NCI-H1694 (cell line): ENCODE data around the gene FOXP3.

Experiments used
- DNase-seq: peaks from one replicate; lab custom pipeline; 2025; lab: John Stamatoyannopoulos, UW

The FOXP3 gene

DNA sequence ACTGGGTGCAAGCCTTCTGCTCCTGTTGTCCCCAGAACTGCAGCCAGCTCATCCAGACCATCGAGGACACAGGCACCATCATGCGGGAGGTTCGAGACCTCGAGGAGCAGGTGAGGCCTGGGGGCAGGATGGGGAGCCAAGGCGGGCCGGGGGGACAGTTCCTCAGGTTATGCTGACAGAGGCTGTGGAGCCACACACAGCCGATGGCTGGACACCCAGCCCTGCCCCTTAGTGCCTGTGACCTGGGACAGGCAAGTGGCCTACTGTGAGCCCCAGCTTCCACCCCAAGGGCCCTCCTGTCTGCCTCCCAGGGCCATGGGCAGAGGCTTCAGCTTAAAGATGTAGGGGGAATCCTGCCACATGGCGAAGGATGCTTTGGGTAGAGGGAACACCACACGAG, 14.9 kb downstream of the FOXP3 start:
- DNase-seq = no peak

- DNase-seq = no peak
Observed at GRCh38 chrX:49249071-49249470, 15.4 kb downstream of the FOXP3 start.

GRCh38 chrX:49247916-49248811, 16.3 kb downstream of the FOXP3 start:
- peak; percentile 15 for DNase-seq

- no peak for DNase-seq
Observed at GRCh38 chrX:49247346-49247745, 17.2 kb downstream of the FOXP3 start.

DNA sequence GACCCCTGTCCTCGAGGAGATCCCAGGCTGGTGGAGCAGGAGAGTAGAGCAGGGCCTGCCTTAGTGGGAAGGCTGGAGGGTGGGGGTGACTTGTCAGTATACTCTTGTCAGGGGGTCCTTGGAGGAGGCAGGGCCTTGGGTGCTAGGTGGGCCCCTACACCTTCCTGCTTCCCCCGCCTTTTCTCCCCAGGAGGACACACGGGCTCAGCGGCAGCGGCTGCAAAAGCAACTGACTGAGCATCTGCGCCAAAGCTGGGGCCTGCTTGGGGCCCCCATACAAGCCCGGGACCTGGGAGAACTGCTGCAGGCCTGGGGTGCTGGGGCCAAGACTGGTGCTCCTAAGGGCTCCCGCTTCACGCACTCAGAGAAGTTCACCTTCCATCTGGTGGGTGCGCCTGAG, 18.0 kb downstream of the FOXP3 start:
- DNase-seq = no peak

- DNase-seq = no peak
Observed at GRCh38 chrX:49244207-49244606, 20.3 kb downstream of the FOXP3 start.

DNA sequence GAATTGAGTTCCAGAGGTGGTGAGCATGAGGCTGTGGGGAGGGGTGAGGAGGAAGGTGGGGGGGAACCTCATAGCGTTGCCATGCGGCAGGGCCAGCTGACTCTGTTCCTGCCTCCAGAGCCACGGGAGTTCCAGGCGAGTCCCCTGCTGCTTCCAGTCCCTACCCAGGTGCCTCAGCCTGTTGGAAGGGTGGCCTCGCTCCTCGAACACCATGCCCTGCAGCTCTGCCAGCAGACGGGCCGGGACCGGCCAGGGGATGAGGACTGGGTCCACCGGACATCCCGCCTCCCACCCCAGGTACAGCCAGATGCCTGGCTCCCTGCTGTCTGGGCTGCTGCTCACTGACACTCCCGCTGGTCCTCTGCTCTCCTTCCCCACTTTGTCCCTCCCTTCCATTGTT, 21.3 kb downstream of the FOXP3 start:
- no peak for DNase-seq

DNA sequence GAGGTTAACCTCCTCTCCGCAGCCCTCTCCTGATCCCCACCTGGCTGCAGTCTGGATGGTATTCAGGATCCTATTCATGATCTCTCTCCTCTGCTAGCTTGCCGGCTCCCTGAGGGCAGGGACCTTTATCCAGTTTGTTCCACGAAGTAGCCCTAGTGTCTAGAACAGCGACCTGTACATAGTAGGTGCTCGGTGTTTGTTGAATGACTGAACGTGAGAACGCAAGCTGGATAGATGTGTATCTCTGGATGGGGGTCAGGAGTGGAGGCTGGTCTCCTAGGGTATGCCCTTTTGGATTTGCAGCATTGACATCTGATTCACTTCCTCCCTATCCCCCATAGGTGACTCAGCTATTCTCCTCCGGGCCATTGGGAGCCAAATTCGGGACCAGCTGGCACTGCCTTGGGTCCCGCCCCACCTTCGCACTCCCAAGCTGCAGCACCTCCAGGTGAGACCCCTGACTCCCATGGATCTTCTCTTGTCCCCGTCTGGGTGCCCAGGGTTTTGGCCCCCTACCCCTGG, 21.9 kb downstream of the FOXP3 start:
- DNase-seq = no peak

DNA sequence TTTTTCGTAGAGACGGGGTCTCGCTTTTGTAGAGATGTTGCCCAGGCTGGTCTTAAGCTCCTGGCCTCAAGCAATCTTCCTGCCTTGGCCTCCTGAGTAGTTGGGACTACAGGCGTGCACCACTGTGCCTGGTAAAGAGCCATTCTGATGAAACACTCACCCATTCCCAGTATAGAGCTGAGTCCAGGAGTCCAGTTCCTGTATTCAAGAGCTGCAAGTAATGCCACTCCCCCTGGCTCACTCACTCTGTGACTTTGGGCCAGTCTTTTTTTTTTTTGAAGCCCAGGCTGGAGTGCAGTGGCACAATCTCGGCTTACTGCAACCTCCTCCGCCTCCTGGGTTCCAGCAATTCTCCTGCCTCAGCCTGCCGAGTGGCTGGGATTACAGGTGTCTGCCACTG, 25.8 kb downstream of the FOXP3 start:
- DNase-seq = no peak

DNA sequence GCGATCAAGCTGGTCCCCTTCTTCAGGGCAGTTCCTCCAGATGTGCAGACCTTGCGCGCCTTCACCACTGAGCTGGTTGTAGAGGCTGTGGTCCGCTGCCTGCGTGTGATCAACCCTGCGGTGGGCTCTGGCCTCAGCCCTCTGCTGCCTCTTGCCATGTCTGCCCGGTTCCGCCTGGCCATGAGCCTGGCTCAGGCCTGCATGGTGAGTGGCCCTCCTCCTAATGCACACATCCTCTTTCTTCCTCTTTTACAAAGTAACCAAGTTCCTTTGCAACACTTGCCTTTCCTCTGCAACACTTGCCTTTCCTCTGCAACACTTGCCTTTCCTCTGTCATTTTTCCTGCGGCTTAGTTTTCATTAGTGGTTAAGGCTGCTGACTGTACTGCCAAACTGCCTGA, 27.4 kb downstream of the FOXP3 start:
- DNase-seq = no peak

GRCh38 chrX:49233887-49234555, 30.5 kb downstream of the FOXP3 start:
- no peak for DNase-seq

- DNase-seq = no peak
Observed at GRCh38 chrX:49233176-49233575, 31.3 kb downstream of the FOXP3 start, which contains the start of gene CACNA1F. CACNA1F (minus strand) TSS chrX:49233340; CDS start chrX:49233309, 31 bp downstream.

GRCh38 chrX:49232525-49232924, 32.0 kb downstream of the FOXP3 start:
- no peak for DNase-seq

- no peak for DNase-seq
Observed at GRCh38 chrX:49231333-49232000, 33.0 kb downstream of the FOXP3 start.

- no peak for DNase-seq
Observed at GRCh38 chrX:49230500-49231232, 33.8 kb downstream of the FOXP3 start.

DNA sequence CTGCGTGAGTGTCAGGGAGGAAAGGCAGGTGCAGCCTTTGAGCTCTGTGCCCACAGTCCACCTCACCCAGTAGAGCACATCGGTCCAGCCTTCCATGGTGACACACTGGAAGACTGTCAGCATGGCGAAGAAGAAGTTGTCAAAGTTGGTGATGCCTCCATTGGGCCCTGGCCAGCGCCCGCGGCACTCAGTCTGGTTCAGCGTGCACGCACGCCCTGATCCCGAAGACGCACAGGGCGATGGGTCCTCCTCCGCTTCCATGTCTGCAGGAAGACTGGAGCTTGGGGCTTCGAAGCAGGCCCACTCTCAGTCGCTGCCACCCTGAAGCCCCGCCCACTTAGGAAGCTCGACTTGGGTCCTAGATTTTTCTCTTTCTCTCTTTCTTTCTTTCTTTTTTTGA, 36.3 kb downstream of the FOXP3 start:
- DNase-seq = no peak

DNA sequence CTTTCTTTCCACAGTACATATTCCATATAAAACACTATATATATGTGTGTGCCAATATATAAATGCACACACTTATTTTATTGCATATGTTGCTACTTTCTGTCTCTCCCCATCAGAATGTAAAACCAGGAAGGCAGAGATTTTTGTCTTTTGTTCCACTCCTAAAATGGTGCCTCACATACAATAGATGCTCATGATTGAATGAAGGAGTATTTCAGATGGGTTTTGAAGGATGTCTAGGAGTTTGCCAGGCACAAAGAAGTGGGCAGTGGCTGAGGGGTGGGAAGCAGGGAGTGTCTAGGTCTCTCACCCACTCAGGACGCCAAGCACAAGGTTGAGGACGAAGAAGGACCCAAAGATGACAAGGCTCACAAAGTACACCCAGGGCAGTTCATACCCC, 36.8 kb downstream of the FOXP3 start:
- no peak for DNase-seq

DNA sequence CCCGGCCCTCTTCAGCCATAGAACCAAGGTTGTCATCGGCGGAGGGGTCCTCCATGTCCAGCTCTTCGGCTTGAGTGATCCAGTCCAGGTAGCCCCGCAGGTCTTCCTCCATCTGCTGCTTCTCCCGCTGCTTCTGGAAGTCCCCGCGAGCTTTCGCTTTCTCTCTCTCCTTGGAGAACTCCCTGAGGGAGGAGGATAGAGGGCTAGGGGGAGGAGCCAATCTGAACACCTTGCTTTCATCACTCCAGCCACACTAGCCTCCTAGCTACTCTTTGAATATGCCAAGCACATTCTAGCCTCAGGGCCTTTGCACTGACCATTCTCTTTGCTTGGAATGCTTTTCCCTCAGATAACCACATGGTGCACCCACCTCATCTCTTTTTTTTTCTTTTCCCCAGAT, 37.6 kb downstream of the FOXP3 start:
- DNase-seq = no peak

GRCh38 chrX:49225858-49226257, 38.7 kb downstream of the FOXP3 start:
- DNase-seq = no peak

DNA sequence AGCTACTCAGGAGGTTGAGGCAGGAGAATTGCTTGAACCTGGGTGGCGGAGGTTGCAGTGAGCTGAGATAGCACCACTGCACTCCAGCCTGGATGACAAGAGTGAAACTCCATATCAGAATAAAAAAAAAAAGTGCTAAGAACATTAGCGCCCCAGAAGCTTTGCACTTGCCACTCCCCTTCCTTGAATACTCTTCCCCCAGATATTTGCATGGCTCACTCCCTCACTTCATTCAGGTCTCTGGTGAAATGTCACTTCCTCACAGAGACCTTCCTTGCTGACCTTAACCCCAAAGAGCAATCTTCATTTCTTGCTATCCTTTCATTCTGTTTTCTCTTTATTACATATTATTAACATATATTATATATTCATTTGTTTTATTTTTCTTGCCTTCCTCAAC, 42.6 kb downstream of the FOXP3 start:
- no peak for DNase-seq

DNA sequence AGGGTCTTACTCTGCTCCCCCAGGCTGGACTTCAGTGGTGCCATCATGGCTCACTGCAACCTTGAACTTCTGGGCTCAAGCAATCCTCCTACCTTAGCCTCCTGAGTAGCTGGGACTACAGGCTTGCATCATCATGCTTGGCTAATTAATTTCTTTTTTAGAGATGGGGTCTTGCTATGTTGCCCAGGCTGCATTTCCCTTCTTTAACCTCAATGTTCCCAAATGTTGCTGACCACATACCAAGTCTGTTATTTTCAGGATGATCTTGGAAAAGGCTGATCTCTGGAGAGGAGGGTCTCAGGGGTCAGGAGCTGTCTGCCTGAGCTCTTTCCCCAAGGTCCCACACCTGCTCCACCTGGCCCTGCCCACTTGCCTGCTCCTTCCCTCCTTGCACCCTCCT, 44.4 kb downstream of the FOXP3 start:
- DNase-seq = no peak

DNA sequence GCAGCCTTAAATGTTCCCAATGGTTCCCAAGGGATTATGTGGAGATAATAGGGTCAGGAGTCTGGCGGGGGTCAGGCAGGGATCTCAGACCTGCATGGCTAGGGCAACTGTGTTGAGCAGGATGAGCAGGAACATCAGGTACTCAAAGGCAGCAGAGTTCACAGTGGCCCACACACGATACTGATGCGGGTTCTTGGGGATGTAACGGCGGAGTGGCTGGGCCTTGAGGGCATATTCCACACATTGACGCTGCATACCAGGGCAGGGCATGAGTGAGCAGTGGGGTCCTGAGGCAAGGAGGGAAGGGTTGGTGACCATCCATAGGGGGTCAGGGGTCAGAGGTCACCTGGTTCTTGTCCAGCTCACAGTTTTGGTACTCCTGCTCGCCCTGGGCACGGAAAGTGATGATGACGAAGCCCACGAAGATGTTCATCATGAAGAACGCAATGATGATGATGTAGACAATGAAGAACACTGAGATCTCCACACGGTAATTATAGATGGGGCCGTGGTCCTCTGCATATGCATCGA, 49.4 kb downstream of the FOXP3 start:
- DNase-seq = no peak
